ENCODE data around the gene ATG4B.

ATG4B gene

DNA sequence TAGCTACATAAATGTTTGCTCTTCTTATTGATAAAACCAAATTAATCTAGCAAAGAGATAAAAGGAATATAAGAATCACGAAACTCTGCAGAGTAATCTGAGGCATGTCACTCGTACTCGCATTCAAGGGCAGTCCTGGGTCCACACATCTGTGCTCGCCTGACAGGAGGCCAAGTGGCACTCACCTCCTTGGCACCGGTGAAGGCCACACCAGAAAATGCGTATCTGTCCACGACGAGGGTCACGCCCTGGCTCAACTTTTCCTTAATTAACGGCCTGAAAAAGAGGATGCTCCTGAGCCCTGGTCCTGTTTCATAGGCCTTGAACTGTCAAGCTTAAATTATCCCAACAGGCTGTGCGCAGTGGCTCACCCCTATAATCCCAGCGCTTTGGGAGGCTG lies 42.6 kb downstream of the ATG4B start:
- Mint-ChIP-seq H3K36me3 (peaks cover 6% of the 10 kb centered on the region), H3K4me1 (peaks cover 19% of the 10 kb centered on the region), H3K9me3 (no peaks in the 10 kb centered on the region), H3K27ac (no peak overlapping the region), H3K4me3 (no peak overlapping the region), H3K27me3 (no peaks in the 10 kb centered on the region)

DNA sequence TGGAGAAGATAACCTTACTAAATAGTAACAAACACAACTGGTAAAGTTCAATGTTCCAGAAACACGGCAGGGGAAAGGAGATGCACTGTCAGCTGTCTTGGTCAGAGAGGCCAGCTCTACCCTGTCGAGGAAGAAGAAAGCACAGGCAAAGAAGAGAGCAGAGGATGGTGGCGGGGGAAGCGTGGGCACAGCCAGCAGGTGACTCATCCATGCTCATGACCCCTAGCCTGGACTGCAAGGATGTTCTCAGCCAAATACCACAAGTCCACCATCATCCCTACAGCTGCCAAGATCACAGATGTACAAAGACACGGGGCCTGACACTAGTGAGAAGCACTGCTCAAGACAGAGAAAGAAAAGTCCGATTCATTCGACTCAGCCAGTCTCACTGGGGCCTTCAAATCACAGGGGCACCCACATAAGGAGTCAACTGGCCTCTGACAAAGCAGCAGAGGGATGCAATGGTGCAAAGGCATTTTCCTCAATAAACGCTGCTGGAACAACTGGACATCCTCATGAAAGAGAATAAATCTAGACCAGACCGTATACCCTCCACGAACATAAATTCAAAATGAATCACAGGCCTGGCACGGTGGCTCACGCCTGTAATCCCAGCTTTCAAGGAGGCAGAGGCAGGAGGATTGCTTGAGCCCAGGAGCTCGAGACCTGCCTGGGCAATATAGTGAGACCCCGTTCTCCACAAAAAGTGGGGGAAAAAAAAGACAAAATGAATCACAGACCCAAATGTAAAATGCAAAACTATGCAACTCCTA lies 43.5 kb downstream of the ATG4B start:
- Mint-ChIP-seq H3K36me3 (peaks cover 6% of the 10 kb centered on the region), H3K4me1 (peaks cover 25% of the 10 kb centered on the region), H3K4me3 (no peak overlapping the region), H3K9me3 (no peaks in the 10 kb centered on the region), H3K27me3 (no peaks in the 10 kb centered on the region), H3K27ac (peak overlapping the region; percentile 1)

DNA sequence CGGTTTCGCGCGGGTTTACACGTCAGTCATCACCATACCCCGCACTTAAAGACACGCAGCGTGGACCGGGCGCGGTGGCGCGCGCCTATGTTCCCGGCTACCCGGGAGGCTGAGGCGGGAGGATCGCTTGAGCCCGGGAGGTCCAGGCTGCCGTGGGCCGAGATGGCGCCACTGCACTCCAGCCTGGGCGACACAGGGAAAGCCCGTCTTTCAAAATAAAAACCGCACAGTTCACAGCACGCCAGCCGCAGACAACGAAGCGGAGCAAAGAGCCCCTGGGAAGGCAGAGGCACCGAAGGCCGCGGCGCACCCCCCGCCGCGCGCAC lies 48.8 kb downstream of the ATG4B start:
- no peaks in the 10 kb centered on the region for H3K27me3 Mint-ChIP-seq
- peak overlapping the region; percentile 87 for H3K27ac Mint-ChIP-seq
- peaks cover 36% of the 10 kb centered on the region for H3K4me1 Mint-ChIP-seq
- peaks cover 3% of the 10 kb centered on the region for H3K36me3 Mint-ChIP-seq
- peak overlapping the region; percentile 95 for H3K4me3 Mint-ChIP-seq
- H3K9me3 Mint-ChIP-seq = no peaks in the 10 kb centered on the region

DNA sequence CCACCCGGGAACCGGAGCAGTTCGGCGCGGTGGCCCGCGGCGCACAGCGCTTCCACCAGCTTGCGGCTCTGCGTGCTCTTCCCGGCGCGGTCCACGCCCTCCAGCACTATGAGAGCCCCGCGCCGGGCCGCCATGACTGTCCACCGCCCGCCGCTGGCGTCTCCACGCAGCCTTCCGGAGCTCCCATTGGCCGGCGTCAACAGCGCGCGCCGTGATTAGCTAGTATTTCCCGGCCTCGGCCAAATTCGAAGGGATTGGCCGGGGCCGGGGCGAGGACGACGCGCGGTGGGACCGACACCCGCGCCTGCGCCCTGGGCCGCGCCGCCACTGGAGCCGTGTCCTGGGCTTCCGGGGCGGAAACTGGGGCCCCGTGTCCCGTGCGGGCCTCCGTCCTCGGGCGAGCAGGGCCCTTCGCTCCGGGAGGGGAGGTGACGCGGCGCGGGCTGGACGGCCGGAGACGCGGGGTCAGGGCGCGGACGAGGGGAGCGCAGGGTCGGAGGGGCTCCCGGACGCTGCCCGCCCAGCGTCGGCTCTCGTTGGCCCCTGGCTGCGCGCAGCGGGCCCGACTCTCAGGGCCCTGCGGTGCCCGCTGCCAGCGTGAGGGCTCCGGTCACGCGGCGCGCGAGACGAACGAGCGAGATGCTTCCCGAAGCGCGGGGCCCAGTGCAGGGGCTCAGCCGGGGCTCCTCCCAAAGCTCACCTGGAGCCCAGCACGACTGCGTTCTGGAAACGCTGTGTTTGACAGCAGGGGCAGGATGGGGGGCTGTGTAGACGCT lies 49.3 kb downstream of the ATG4B start, which contains the start of gene DTYMK:
Gene DTYMK, minus strand, starts transcription at position 166 of the 776 bp plus-strand sequence. Its CDS starts 32 bp downstream, at position 134.
- peak within 1 kb of the TSS; percentile 95 for H3K4me3 Mint-ChIP-seq
- no peaks in the 10 kb centered on the region for H3K27me3 Mint-ChIP-seq
- peak within 1 kb of the TSS; percentile 94 for H3K27ac Mint-ChIP-seq
- peaks cover 32% of the 10 kb centered on the region for H3K4me1 Mint-ChIP-seq
- peaks cover 3% of the 10 kb centered on the region for H3K36me3 Mint-ChIP-seq
- H3K9me3 Mint-ChIP-seq = no peaks in the 10 kb centered on the region

DNA sequence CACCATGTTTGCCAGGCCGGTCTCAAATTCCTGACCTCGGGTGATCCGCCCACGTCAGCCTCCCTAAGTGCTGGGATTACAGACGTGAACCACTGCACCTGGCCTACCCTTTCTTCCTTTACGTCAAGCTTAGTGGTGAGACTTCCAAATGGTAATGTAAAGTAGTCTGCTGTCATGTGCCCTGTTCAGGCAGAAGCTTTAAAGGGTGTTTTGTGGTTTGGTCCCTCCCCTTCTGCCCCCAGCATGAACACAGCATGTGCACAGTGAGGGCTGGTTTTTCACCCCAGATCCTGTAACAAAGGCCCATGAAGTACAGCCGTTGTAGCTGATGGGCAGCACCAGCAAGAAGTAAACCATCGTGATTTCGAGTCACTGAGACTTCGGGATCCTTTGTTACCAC lies 51.8 kb downstream of the ATG4B start:
- peak overlapping the region; percentile 2 for H3K27ac Mint-ChIP-seq
- H3K27me3 Mint-ChIP-seq = no peaks in the 10 kb centered on the region
- peak overlapping the region; percentile 68 for H3K4me3 Mint-ChIP-seq
- H3K36me3 Mint-ChIP-seq = peaks cover 7% of the 10 kb centered on the region
- H3K9me3 Mint-ChIP-seq = no peaks in the 10 kb centered on the region
- peaks cover 26% of the 10 kb centered on the region for H3K4me1 Mint-ChIP-seq

DNA sequence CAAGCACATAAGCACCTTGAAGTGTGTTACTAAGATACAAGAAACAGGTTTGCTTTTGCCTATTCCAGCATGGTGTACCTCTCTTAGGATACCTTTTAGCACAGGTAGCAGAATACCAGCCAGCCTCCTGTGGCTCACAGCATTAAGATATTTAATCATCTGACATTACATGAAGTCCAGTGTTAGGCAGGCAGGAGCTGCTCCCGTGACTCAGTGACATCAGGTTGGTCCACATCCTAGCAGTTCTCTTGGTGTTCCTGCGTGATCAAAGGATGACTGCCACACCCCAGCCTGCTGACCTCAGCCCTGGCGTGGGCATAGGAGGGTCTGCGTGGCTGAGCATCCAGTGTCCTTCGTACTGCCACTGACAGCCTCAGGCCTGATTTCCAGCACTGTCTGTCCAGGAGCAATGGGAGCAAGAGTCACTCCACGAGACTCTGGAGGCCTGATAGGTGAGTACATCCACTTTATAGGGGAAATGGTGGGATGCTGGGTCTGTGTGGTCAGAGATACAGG lies 52.8 kb downstream of the ATG4B start:
- Mint-ChIP-seq H3K27me3 (no peaks in the 10 kb centered on the region), H3K36me3 (peaks cover 5% of the 10 kb centered on the region), H3K4me1 (peaks cover 21% of the 10 kb centered on the region), H3K27ac (no peak overlapping the region), H3K4me3 (no peak overlapping the region), H3K9me3 (no peaks in the 10 kb centered on the region)

DNA sequence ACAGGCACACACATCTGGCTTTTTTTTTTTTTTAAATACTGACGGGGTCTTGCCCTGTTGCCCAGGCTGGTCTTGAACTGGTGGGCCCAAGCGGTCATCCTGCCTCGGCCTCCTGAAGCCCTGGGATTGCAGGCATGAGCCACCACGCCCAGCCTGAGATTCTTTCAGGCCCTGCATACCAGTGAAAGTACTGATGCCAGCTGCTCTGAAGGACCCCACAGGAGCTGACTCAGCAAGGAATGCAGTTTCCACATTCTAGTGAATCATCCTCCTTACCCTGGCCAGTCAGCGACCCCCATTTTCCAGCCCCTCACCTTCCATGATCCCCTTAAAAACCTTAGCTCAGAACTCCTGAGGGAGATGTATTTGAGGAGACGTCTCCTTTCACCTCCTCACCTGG lies 55.0 kb downstream of the ATG4B start:
- Mint-ChIP-seq H3K4me3 (no peak overlapping the region), H3K4me1 (peaks cover 14% of the 10 kb centered on the region), H3K27ac (no peak overlapping the region), H3K27me3 (no peaks in the 10 kb centered on the region), H3K36me3 (peaks cover 5% of the 10 kb centered on the region), H3K9me3 (no peaks in the 10 kb centered on the region)

DNA sequence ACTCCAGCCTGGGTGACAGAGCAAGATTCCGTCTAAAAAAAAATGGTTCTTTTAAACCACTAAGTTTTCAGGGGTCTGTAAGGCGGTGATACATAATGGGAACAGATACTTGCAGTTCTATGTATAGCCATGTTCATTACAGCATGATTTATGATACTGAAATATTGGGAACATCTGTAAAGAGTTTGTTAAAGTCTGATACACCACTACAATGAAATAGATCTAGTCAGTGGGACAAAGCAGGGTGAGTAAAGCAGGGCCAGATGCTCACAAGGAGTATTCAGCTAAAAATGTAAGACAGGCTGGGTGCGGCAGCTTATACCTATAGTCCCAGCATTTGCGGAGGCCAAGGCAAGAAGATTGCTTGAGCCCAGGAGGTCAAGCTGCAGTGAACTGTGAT lies 58.2 kb downstream of the ATG4B start:
- Mint-ChIP-seq H3K9me3 (no peaks in the 10 kb centered on the region), H3K4me1 (peaks cover 8% of the 10 kb centered on the region), H3K27ac (no peak overlapping the region)

DNA sequence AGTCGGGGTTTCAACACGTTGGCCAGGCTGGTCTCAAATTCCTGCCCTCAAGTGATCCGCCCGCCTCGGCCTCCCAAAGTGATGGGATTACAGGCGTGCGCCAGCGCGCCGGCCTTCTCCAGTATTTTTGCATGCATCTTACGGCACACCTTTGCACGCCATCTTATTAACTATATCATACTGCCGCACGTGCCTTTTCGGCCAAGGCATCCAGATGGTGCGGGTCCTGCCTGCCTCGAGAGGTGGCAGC lies 63.6 kb downstream of the ATG4B start:
- no peaks in the 10 kb centered on the region for H3K27me3 Mint-ChIP-seq

More for the DNA sequence above, 58.2 kb downstream of the ATG4B start:
- peaks cover 5% of the 10 kb centered on the region for H3K36me3 Mint-ChIP-seq
- no peaks in the 10 kb centered on the region for H3K27me3 Mint-ChIP-seq
- H3K4me3 Mint-ChIP-seq = no peak overlapping the region

DNA sequence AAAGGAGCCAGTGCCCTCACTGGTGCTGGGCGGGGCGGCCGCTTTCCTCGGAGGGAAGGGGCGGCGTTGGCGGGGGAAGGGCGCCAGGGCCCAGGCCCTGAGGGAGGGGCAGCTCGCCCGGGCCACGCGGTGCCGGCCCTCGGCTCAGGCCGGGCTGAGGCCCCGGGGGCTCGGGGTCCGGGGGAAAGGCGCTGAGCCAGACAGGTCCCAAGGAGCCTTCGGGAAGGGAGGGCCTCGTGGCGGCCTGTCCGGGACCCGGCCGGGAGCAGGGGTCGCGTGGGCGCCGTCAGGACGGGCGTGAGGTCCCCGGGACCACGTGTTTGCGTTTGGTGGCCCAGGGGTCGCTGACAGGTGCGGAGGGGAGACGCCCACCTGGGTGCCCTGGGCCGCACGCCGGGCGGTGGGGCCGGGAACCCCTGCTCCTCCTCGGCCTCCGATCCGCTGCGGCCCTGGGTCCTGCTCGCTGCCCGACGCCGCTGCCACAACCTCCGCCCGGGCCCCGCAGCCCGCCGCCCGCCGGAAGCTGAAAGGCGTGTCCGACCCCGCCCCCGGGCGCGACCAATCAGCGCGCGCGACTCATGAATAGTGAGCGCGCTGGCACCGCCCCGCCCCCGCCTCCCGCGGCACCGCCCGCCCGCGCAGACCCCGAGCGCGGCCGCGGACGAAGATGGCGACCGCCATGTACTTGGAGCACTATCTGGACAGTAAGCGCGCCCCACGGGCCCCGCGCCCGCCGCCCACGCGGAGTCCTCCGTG lies 64.1 kb downstream of the ATG4B start, which contains the start of gene ING5:
Gene ING5, plus strand, starts transcription at position 641 of the 756 bp plus-strand sequence. Its CDS starts 27 bp downstream, at position 668.
- H3K4me3 Mint-ChIP-seq = peak within 1 kb of the TSS; percentile 91
- peak within 1 kb of the TSS; percentile 94 for H3K27ac Mint-ChIP-seq
- peaks cover 7% of the 10 kb centered on the region for H3K36me3 Mint-ChIP-seq
- H3K4me1 Mint-ChIP-seq = peaks cover 31% of the 10 kb centered on the region
- H3K27me3 Mint-ChIP-seq = no peaks in the 10 kb centered on the region
- no peaks in the 10 kb centered on the region for H3K9me3 Mint-ChIP-seq

More for the DNA sequence above, 63.6 kb downstream of the ATG4B start:
- Mint-ChIP-seq H3K27ac (peak overlapping the region; percentile 94), H3K4me1 (peaks cover 31% of the 10 kb centered on the region), H3K9me3 (no peaks in the 10 kb centered on the region), H3K36me3 (peaks cover 5% of the 10 kb centered on the region), H3K4me3 (peak overlapping the region; percentile 91)

DNA sequence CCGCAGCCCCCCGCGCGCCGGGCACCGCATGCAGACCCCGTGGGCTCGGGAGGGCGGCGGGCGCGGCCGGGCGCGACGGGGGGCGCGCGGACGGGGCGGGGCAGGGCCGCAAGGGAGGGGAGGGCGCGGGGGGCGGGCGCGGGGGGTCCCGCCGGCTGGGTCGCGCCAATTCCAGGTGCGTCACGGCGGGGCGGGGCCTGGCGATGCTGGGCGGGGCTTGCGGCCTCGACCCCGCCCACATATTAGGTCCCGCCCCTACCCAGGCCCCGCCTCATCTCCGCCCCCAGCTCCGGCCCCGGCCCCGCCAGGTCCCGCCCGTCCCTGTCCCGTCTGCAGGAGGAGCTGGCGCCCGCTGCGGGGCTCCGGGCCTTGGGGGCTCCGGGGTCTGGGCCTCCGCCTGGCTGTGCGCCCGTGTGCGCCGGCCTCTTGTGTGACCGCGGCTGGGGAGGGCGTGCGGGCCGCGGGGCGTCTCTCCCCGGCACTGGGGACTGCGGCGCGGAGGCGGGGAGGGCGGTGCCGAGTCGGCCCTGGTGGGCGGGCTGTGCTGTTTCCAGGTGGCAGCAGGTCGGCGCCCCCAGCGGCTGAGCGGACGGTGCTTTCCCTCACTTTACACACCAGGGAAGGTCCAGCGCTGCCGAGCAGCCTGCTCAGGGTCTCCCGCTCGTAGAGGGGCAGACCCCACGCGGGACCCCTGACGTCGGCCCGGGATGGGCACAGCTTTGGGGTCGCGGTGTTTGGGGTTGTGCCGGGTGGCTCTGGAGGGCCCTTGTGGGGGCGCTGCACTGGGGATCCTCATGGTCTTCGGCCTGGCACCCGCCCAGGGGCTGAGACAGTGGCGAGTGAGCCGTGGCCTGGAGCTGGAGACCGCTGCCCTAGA lies 64.9 kb downstream of the ATG4B start:
- H3K27ac Mint-ChIP-seq = peak overlapping the region; percentile 39
- H3K9me3 Mint-ChIP-seq = no peaks in the 10 kb centered on the region
- H3K27me3 Mint-ChIP-seq = no peaks in the 10 kb centered on the region
- peaks cover 10% of the 10 kb centered on the region for H3K36me3 Mint-ChIP-seq
- peaks cover 31% of the 10 kb centered on the region for H3K4me1 Mint-ChIP-seq
- peak overlapping the region; percentile 85 for H3K4me3 Mint-ChIP-seq

DNA sequence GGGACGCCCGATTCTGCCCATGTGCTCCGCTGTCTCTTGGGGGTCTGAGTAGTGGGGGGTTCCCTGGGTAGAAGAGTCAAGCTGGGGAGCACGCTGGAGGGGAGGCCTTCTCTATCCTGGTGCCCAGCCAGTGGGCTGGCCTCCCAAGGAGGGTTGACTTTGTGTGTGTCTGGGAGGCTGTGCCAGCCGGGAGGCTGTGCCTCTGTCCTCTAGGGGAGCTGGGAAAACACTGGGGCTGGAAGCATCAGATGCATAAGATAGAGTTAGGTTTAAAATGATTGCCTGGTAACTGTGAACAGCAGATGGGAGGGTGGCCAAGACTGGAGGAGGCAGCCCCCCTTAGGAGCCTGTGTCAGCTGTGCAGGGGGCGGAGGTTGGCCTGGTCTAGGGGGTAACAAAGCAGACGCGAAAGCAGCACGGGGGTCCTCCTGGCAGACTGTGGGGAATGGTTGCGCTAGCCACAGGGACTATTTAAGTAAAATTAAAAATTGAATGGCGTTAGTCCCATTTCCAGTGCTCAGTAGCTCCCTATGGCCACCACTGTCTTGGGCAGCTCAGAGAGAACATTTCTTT lies 65.6 kb downstream of the ATG4B start:
- Mint-ChIP-seq H3K4me3 (peak overlapping the region; percentile 85), H3K9me3 (no peaks in the 10 kb centered on the region), H3K4me1 (peaks cover 31% of the 10 kb centered on the region), H3K27me3 (no peaks in the 10 kb centered on the region), H3K36me3 (peaks cover 10% of the 10 kb centered on the region), H3K27ac (peak overlapping the region; percentile 39)

DNA sequence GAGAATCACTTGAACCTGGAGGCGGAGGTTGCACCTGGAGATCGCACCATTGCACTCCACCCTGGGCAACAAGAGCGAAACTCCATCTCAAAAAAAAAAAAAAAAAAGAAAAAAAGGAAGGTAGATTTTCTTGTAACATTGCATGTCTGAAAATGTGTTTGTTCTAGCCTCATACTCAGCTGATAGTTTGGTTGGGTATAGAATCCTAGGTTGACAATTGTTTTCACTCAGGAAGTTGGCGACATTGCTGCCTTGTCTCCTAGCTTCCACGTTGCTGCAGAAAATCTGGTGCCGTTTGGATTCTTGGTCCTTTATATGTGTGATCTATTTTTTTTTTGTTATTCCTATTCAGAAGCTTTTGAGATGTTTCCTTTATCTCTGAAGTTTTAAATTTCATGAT lies 69.0 kb downstream of the ATG4B start:
- no peak overlapping the region for H3K4me3 Mint-ChIP-seq
- H3K4me1 Mint-ChIP-seq = peaks cover 19% of the 10 kb centered on the region
- H3K9me3 Mint-ChIP-seq = no peaks in the 10 kb centered on the region
- H3K27ac Mint-ChIP-seq = no peak overlapping the region
- peaks cover 17% of the 10 kb centered on the region for H3K36me3 Mint-ChIP-seq
- H3K27me3 Mint-ChIP-seq = no peaks in the 10 kb centered on the region

DNA sequence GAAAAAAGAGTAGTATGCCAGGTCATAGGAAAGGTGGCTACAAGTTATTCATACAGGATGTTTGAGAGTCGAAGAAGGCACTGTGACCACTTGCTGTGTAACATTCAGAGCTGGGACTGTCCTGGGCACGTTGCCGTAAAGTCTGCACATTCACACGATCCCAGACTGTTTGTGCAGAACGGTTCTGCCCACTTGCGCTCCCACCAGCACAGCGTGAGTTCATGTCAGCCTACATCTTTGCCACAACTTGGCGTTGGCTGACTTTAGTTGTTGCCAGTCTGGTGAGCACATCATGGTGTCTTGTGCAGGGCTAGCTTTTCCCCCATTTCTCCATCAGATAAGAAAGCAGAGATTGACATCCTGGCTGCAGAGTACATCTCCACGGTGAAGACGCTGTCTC lies 71.4 kb downstream of the ATG4B start:
- H3K9me3 Mint-ChIP-seq = no peaks in the 10 kb centered on the region

More for the DNA sequence above, 71.4 kb downstream of the ATG4B start:
- Mint-ChIP-seq H3K27me3 (no peaks in the 10 kb centered on the region), H3K36me3 (peaks cover 20% of the 10 kb centered on the region), H3K4me3 (no peak overlapping the region), H3K27ac (no peak overlapping the region), H3K4me1 (peaks cover 9% of the 10 kb centered on the region)
